Activated naive CD4-positive, alpha-beta T cell treated with Interleukin-2 at 50 U/mL for 16 hours (primary cell): ENCODE data around the gene SYT6.

Source experiments
- DNase-seq: peaks from one replicate; pipeline ENCODE4 v3.0.0-alpha.2; 2020

SYT6 gene, protein sequence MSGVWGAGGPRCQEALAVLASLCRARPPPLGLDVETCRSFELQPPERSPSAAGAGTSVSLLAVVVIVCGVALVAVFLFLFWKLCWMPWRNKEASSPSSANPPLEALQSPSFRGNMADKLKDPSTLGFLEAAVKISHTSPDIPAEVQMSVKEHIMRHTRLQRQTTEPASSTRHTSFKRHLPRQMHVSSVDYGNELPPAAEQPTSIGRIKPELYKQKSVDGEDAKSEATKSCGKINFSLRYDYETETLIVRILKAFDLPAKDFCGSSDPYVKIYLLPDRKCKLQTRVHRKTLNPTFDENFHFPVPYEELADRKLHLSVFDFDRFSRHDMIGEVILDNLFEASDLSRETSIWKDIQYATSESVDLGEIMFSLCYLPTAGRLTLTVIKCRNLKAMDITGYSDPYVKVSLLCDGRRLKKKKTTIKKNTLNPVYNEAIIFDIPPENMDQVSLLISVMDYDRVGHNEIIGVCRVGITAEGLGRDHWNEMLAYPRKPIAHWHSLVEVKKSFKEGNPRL

GRCh38 chr1:114153261-114154145 is at the start of gene SYT6:
Gene SYT6, minus strand, starts transcription at chr1:114153869. Its CDS starts 97 bp downstream, at chr1:114153772.
- no peak for DNase-seq

DNA sequence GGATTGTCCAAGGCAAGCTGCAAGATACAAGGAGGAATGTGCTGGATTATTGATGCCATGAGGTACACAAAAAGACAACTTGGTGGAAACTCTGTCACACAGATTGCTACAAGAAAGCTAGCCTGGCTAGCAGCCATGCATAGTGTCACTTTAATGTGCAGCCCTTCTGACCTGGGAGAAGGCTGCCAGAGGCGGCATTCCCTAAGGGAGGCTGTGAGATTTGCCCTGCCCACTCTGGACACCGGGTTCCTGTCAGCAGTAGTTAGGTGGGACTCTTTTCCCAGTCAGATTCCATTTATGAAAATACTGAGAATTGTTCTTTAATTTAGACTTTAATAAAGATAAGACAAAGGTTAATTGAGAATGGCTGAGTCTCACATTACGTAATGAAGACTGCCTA is 47.8 kb upstream of the SYT6 start:
- no peak for DNase-seq

GRCh38 chr1:114199017-114199594 is 45.4 kb upstream of the SYT6 start:
- no peak for DNase-seq

GRCh38 chr1:114196992-114197907 is 43.6 kb upstream of the SYT6 start:
- DNase-seq, result no peak

GRCh38 chr1:114195819-114196218 is 42.1 kb upstream of the SYT6 start:
- DNase-seq, result no peak

DNA sequence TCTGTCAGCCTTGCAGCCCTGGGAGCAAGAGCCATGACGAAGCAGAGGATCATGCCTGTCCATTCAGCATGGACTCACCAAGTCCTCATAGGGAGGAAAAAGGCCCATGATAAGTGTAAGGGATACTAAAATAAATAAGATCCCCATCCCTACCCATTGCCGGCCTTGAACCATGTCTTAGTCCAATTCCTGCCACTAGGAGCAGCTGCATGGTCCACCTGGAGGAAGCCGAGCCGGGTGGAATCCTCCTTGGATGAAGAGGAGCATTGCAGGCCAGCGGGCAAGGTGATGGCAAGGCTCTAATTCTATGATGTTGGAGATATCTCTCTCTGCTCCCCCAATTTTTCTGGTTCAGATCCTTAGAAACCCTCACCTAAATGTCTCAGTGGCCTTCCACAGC is 38.7 kb upstream of the SYT6 start:
- no peak for DNase-seq

- no peak for DNase-seq
Observed at GRCh38 chr1:114189398-114189797, 35.7 kb upstream of the SYT6 start.

GRCh38 chr1:114181356-114181755 is 27.7 kb upstream of the SYT6 start:
- DNase-seq, result no peak

GRCh38 chr1:114180742-114181141 is 27.1 kb upstream of the SYT6 start:
- DNase-seq, result no peak

DNA sequence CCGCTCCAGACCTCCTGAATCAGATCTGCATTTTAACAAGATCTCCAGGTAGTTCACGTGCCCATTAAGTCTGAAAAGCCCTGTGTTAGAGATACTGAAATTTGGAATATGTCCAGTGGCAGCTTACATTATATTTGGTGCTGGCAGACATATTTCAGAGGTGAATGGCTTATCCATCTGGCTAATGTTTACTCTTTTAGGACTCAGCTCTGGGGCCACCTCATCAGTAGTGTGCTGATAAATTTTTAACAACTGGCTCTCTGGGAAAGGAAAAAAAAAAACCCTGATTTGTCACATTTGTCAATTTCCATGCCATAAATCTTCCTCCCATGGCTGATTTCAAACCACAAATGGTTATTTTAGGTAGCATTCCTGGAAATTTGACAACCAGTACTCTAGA is 25.3 kb upstream of the SYT6 start:
- DNase-seq, result no peak

GRCh38 chr1:114177282-114177681 is 23.6 kb upstream of the SYT6 start:
- no peak for DNase-seq

- no peak for DNase-seq
Observed at GRCh38 chr1:114176366-114176765, 22.7 kb upstream of the SYT6 start.

DNA sequence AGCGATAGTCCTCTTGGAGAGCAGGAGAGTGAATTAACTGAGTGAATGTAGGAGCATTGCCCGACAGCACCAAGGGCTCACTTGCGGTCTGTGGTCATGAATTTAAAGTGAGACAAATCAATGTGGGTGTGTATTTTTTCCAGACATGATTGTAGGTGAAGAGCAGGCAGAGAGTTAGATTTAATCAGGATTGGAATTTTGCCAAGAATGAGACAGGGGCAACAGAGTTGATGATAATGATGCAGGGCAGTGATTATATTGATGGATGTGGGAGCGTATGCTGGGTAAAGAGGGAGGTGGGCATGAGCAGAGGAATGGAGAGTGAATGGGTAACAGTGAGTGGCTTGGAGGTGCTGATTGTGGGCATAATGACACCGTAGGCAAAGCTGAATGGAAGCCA is 20.0 kb upstream of the SYT6 start:
- no peak for DNase-seq

GRCh38 chr1:114169509-114169908 is 15.8 kb upstream of the SYT6 start:
- no peak for DNase-seq

DNA sequence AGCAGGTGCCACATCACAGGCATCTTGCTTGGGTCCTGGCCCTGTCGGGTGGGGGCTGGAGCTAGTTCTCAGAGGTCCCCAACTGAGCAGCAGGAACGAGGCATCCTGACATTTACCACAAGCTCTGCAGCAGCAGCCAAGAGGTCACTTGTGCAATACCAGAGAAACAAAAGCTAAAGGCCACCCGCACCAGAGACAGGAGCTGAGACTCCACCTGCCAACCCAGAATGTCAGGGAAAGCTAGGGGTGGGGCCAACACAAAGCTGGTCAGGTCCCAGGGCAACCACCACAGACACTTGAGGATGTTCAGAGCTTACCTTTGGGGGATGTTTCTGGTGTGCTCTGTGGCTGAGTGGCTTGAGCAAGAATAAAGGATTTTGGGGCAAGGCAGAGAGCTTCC is 13.6 kb upstream of the SYT6 start:
- DNase-seq, result no peak

DNA sequence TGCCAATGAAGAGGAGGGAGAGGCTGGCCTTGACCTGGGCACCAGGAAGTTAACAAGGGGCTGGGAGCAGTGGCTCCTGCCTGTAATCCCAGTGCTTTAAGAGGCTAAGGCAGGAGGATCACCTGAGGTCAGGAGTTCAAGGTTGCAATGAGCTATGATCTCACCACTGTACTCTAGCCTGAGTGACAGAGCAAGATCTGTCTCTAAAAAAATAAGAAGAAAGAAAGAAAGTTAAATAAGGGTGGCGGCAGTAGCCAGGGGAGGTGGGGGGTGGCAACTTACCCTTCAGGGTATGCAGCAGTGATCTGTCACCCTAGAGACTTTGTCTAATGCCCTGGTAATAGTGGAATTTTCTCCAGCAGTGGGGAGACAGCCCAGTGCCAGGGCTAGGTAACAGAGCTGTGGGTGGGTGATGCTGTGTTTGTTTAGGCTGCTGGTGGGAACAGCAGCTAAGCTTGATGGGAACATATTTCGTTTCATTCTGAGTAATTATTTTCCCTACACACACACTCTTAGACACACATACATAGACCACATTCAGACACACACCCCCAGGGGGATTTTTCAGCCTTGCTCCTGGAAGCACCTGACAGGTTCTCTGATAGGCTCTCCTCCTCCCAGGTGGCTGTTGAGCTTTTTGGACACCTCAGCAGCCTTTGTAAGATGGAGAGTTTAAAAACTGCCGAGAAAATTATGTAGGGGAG is 11.3 kb upstream of the SYT6 start:
- no peak for DNase-seq

- no peak for DNase-seq
Observed at GRCh38 chr1:114159941-114160340, 6.3 kb upstream of the SYT6 start.

- no peak for DNase-seq
Observed at GRCh38 chr1:114157275-114157660, 3.6 kb upstream of the SYT6 start.

DNA sequence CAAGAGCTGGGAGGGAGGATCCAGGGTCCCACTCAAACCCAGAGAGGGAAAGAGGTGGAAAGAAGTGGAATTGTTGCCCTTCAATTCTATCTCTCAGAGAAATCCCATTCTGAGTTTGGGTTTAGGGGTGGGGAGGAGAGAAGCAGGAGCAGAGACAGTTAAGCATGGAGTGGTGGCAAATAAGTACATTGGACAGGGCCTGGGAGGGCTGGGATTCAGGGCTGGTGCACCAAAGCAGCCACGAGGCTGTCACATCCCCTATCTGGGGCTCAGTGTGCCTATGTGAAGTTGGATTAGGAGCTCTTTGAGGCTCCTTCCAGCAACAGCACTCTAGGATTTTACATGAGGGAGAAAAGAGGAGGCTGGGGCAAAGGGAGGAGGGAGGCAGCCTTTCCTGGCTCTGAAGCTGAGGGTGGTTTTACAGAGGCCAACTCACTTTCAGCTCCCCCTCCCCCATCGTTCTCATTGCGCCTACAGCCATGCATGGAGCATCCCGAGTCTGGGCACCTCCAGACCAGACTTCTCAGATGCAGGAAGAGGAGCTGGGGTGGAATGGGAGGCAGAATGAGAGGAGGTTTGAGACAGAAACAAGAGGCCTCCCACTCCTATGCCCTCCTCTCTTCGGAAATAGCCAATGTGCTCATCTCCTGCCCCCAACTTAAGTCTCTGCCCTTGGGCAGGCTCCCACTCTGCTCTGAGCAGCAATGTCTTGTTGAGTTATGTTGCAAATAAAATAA is 3.0 kb upstream of the SYT6 start:
- no peak for DNase-seq

GRCh38 chr1:114155706-114156105 is 2.0 kb upstream of the SYT6 start:
- no peak for DNase-seq

DNA sequence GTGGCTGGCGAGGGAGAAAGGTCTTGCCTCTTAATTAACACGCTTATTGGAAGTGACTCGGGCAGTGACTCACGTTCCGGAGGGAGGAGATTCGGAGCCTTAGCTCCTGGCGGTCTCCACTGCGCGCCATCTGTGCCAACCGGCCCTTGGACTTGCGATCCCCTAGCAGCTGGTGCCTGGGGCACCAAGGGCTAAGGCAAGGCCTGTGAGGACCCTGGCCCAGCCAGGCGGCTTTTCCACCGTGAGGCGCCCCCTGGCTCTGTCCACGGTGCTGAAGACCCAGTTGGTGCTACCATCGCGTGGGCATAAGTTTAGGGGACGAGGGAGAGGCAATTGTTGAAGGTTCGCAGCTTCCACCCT is 1.3 kb upstream of the SYT6 start:
- no peak for DNase-seq
